Ovary (tissue), 3 donors: ENCODE data around the gene ATRN.
"Not testable (repeated sequence)": the region's sequence is repeated elsewhere in the genome, so short reads cannot be mapped to it uniquely, and the experiment has no call there.

Source experiments
- CTCF ChIP-seq, 3 donors: fragments of 450-650 bp in 2 of 3; fragments of 200-600 bp in 1 of 3; IDR thresholded peaks; one replicate each; pipeline versions ENCODE4 v1.5.1 to v1.8.0; 2016 to 2022; ENCODE audit warnings: antibody characterized with exemption in 3 of 3, mild to moderate bottlenecking in 1 of 3
- EP300 ChIP-seq: sonication (generic); formaldehyde crosslinking; IDR thresholded peaks from one replicate; pipeline ENCODE4 v1.6.1; 2017; ENCODE audit warnings: antibody characterized with exemption
- POLR2A ChIP-seq: fragments of 450-650 bp; IDR thresholded peaks from one replicate; pipeline ENCODE4 v1.6.1; 2017; ENCODE audit warnings: antibody characterized with exemption, mild to moderate bottlenecking, moderate library complexity
- donor health status: DM: no; HTN: no; CAD: no.

- TF ChIP-seq CTCF (IDR thresholded peaks at IDR 0.05); EP300; POLR2A: not testable (repeated sequence)
These were observed 134.6 kb downstream of the ATRN start for GRCh38 chr20:3605386-3605886.
